Measurements from ENCODE around the gene CACNA1C.

DNA sequence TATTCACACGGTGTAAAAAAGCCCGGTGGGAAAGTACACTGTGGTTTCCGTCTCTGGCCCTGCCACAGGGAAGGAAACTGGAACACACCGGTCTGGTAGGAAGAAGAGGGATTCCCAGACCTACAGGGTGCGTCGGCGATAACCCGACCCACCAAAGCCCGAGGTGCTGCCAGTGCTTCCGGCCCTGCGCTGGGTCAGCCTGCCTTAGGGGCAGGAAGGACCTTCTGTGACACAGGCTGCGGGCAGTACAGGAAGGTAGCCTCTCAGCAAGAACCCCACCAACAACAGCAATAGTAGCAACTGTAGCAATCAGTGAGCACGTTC, 572.5 kb downstream of the CACNA1C start:
- no peak for TF ChIP-seq CTCF (conservative IDR thresholded peaks at IDR 0.05)
- no peak for TF ChIP-seq EZH2 (IDR thresholded peaks at IDR 0.05; ENCODE audit: low read depth)

All from PC-9 (cell line).